ENCODE measurements around the gene HDGFL3.
"Not testable (repeated sequence)": the region's sequence is repeated elsewhere in the genome, so short reads cannot be mapped to it uniquely, and the experiment has no call there.

Gene HDGFL3

GRCh38 chr15:83098079-83098478 is 109.5 kb downstream of the HDGFL3 start:
- no peak for DNase-seq

- DNase-seq: no peak
Observed at GRCh38 chr15:83094583-83094982, 113.0 kb downstream of the HDGFL3 start.

- no peak for DNase-seq
Observed at GRCh38 chr15:83092309-83092976, 115.2 kb downstream of the HDGFL3 start.

- not testable (repeated sequence) for DNase-seq
Observed at GRCh38 chr15:83091965-83092308, 115.7 kb downstream of the HDGFL3 start.

- no peak for DNase-seq
Observed at GRCh38 chr15:83090465-83090864, 117.2 kb downstream of the HDGFL3 start.

GRCh38 chr15:83088876-83089275 is 118.7 kb downstream of the HDGFL3 start:
- DNase-seq: no peak

- DNase-seq: no peak
Observed at GRCh38 chr15:83087576-83087975, 120.0 kb downstream of the HDGFL3 start.

- DNase-seq: not testable (repeated sequence)
Observed at GRCh38 chr15:83085864-83086552, 121.6 kb downstream of the HDGFL3 start.

GRCh38 chr15:83085461-83085860 is 122.2 kb downstream of the HDGFL3 start:
- not testable (repeated sequence) for DNase-seq

- no peak for DNase-seq
Observed at GRCh38 chr15:83082730-83083386, 124.8 kb downstream of the HDGFL3 start.

GRCh38 chr15:83081256-83082014 is 126.2 kb downstream of the HDGFL3 start:
- DNase-seq: no peak

GRCh38 chr15:83078712-83079111 is 128.9 kb downstream of the HDGFL3 start:
- no peak for DNase-seq
